ENCODE data around the gene MAPK12. TPM values are rescaled to one million over a fixed set of nuclear protein-coding genes. Genes with fewer than 3 reads are reported as not detected.

MAPK12 gene
- total RNA-seq, 2 donors from 2014 or later, result 13.2 to 14.7 TPM

GRCh38 chr22:50301581-50301991 lies 40.1 kb upstream of the MAPK12 start:
- intact Hi-C loops (cut with DNase I), result no loop called here
- ATAC-seq, result no peak
- DNase-seq, result no peak

DNA sequence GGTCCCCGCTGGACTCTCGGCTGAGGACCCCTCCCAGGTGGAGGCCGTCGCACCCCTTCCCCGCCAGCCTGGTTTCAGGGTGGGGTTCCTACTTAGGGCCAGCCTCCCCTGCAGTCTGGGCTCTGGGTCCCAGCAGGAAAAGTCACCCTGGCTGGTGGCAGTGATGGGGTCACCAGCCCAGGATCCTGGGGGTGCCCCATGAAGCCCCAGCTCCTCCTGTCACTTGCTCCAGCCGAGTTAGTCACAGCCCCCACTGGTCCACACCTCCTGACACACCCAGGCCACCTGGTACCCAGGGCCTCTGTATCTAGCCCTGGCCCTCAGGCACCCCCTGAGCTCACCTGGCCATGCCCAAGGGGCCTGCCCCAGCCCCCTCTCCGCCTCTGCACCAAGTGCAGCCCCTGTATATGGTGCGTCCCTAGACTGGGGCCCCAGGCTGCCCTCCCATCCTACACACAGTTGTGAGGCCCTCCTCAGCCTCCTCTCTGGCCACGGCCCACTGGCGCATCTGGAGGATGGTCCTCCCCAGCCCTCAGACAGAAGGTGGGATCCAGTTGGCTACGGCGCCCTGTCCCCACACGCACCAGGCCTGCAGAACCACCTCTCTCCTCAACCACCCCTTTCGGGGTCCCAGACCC lies 39.3 kb upstream of the MAPK12 start:
- intact Hi-C loops (cut with DNase I), result no loop called here
- ATAC-seq (no peak), DNase-seq (no peak)

DNA sequence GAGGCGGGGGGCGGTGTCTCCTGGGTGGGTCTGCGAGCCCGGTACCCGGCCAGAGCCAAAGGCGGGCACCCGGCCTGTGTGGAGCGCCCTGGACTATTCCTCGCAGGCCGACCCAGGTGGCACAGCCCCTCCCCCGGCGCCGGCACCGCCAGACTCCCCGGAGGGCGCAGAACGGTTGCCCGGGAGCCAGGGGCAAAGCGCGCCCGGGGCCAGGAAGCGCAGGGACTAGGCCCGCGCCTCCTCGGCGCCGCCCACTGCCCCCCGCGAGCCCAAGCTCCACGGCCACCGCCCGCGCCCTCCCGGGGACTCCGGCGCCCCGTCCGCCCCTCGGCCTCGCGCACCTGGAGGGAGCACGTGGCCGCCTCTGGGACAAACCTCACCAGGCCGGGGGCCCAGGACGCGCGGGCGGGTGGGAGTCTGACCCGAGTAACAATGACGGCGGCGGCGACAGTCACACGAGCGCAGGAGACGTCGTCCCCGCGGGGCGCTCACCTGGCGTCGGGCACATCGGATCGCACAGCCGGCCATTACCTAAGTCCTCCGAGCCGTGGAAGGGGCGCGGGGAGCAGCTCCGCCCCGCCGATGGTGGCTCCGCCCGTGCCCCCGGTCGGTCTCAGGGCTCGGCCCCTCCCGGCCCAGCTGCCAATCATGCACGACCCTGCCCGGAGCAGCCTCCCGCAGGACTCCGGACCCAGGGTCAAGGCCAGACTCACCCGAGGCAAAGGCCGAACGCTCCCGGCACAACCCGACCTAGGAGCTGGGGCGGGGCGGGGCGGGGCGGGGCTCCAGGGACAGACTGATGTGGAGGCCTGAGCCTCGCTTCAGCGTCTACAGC lies 38.5 kb upstream of the MAPK12 start:
- peak in 1 of 2 donors; percentile 2 for ATAC-seq
- DNase-seq, result no peak
- intact Hi-C loops (cut with DNase I), result no loop called here

DNA sequence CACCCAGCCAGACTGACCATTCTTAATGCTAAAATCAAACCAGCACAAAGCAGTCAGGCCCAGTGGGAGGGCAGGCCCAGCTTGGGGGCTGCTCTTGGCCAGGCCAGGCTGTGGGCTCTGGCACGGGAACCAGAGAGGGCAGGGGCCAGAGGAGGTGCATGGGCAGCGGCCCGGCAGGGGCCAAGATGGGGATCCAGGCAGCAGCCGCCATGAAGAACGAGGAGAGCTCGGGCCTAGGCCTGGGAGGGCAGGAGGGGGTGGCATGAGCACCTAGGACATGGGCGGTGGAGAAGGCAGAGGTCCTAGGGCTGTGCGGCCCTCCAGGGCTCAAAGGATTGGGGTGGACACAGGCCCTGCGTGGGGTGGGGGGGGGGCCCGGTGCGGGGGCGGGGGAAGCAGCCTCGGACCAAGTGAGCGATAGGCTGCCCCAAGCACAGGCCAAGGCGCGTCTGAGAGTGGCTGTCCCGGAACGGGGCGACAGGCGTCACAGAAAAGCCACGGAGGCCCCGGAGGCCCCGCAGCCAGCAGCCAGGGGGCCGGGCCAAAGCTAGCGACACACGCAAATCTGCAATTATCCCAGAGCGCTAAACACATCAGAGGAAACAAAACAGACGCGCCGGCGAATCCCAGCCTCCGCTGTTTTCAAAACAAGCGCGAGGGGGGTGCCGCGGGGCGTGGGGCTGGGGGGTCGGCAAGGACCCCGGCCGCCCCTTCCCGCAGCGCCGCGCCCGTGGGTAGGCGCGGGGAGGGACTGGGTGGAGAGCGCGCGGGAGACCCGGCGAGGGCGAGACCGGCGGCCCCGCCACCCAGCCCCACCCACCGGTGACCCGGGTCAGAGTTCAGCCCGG lies 37.7 kb upstream of the MAPK12 start:
- peak; percentile 68 for DNase-seq
- peak in 1 of 2 donors; percentile 4 for ATAC-seq
- intact Hi-C loops (cut with DNase I), result no loop called here

- ATAC-seq, result no peak
- intact Hi-C loops (cut with DNase I), result no loop called here
- no peak for DNase-seq
These were observed 36.8 kb upstream of the MAPK12 start for GRCh38 chr22:50298266-50298637.

- no peak for DNase-seq
- intact Hi-C loops (cut with DNase I), result no loop called here
- no peak for ATAC-seq
These were observed 36.2 kb upstream of the MAPK12 start for GRCh38 chr22:50297510-50298265.

- DNase-seq, result no peak
- no peak for ATAC-seq
- intact Hi-C loops (cut with DNase I), result no loop called here
These were observed 35.4 kb upstream of the MAPK12 start for GRCh38 chr22:50296658-50297490.

DNA sequence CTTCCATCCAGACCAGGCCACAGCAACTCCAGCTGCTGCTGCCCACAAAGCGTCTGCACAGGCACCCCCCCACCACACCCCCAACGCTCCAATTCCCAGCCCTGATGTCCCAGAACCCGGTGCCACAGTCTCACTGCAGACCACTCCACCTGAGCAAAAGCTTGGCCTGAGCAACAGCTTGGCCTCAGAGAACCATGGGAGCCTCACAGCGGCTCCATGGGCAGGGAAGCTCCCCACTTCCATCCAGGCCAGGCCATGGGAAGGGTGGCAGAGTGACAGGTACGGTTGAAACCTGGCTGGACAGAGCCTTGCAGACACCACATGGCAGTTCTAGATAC lies 32.8 kb upstream of the MAPK12 start:
- intact Hi-C loops (cut with DNase I), result no loop called here
- DNase-seq, result no peak
- peak in 1 of 2 donors; percentile 2 for ATAC-seq

GRCh38 chr22:50293441-50294318 lies 32.2 kb upstream of the MAPK12 start:
- intact Hi-C loops (cut with DNase I), result no loop called here
- peak; percentile 76 for DNase-seq
- ATAC-seq, result peak; percentile 74 to 90

DNA sequence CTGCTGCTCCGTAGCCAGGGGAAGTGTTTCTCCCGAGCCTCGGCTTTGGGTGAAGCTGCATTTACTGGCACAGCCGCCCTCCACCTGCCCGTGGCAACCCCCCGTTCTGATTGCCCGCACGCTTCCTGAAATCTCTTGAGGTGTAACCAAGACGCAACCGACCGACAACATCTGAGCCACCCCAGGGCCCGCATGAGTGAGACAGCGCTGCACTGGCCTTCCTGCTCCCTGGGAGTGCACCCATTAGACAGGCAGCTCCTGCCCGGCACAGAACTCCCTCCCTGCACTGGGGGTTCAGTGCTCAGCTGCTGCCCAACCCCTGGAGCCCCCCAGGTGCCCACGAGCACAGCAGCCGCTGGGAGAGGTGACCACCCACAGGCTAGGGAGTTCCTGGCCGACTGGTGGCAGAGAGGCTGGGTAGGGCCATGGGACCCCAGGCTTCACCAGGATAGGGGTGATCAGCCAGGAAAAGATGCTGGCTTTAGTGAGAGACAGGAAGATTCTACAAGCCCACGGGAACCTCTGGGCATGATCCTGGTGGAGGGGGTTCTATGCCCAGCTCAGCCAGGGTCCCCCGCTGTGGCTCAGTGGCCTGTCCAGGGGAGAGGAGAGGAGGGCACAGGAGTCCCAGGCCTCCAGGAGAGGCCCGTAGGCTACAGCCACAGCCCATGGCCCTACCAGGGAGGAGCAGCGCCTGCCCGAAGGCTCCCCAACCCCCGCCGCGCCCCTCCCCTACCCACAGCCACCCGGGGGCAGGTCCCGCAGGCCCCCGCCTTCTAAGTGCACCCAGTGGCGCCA lies 31.4 kb upstream of the MAPK12 start:
- ATAC-seq, result peak in 1 of 2 donors; percentile 1
- DNase-seq, result no peak
- intact Hi-C loops (cut with DNase I), result no loop called here

GRCh38 chr22:50289942-50290630 lies 28.6 kb upstream of the MAPK12 start:
- ATAC-seq (no peak), DNase-seq (no peak)
- intact Hi-C loops (cut with DNase I), result no loop called here

GRCh38 chr22:50289151-50289941 lies 27.9 kb upstream of the MAPK12 start:
- intact Hi-C loops (cut with DNase I), result no loop called here
- ATAC-seq, result no peak

GRCh38 chr22:50287731-50288130 lies 26.2 kb upstream of the MAPK12 start:
- DNase-seq (no peak), ATAC-seq (no peak)
- intact Hi-C loops (cut with DNase I), result no loop called here

More at GRCh38 chr22:50289151-50289941, 27.9 kb upstream of the MAPK12 start:
- no peak for DNase-seq

DNA sequence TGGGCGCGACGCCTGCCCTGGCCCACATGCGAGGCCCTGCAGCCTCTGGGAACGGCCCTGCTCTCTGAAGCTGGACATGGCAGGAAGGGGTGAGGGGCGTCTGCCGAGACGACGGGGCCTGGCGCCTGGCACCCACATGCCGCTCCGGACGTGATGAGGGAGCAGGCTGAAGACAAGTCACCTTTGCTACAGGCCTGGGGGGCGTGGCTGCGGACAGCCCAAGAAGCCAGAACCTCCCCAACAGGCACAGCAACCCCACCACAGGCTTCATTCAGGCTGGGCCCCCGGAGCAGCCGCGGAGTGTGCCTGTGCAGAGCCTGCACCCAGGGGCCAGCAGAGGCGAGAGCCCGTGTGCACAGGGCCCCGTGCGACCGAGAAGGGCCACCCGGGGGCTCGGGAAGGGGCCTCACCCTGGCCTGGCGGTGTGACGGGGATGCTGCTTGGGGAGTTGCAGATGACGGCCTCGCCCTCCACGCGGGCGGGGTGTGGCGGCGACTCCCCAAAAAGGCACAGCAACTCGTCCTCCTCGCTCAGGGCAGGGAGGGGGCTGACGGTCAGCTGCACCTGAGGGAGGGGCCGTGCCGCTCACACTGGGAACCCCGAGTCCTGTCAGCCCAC lies 25.3 kb upstream of the MAPK12 start:
- ATAC-seq (no peak), DNase-seq (no peak)
- intact Hi-C loops (cut with DNase I), result no loop called here

GRCh38 chr22:50286275-50286674 lies 24.8 kb upstream of the MAPK12 start:
- ATAC-seq (no peak), DNase-seq (no peak)
- intact Hi-C loops (cut with DNase I), result no loop called here

Data from left cardiac atrium (tissue), 4 donors.